DMS 273 (cell line): ENCODE results near the gene TRPV4.

ENCODE experiments used
- DNase-seq: peaks from one replicate; lab custom pipeline; 2025; ENCODE audit not compliant: unreplicated experiment; lab: John Stamatoyannopoulos, UW

The TRPV4 gene

DNA sequence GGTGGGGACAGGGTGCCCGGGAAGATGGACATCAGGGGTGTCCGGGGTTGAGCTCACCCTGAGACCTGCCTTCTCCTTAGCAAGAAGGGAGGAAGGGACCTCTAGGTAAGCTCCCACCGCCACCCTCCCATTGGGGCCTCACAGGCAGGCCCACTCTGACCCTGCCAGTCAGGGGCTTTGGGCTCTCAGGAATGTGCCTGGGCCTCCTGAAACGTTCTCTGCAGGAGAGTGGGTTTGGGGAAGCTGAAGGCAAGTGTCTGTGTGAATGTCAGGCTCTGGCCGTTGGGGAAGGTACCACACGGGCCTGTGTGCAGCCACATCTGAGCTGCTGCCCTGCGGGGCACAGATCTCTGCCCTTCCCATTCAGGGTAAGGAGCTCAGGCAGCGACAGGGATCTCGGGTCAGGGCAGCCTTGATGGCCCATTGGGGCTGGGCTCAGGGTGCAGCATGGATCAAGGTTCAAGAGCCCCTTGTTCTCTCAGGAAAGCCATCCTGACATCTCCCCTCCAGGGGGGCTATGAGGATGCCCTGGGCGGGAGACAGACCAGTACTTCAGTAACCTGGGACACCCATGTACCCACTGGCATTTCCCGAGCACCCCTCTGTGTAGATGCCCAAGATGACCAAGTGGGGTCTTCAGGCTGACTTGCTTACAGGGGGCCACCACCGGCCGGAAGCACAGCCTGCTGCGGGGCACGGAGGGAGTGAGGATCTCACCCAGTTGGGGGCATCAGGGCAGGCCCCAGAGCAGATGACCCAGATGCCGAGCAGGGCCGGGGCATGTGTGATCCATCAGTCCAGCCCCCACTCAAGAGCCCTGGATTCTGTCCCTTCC lies 89.9 kb downstream of the TRPV4 start:
- no peak for DNase-seq

DNA sequence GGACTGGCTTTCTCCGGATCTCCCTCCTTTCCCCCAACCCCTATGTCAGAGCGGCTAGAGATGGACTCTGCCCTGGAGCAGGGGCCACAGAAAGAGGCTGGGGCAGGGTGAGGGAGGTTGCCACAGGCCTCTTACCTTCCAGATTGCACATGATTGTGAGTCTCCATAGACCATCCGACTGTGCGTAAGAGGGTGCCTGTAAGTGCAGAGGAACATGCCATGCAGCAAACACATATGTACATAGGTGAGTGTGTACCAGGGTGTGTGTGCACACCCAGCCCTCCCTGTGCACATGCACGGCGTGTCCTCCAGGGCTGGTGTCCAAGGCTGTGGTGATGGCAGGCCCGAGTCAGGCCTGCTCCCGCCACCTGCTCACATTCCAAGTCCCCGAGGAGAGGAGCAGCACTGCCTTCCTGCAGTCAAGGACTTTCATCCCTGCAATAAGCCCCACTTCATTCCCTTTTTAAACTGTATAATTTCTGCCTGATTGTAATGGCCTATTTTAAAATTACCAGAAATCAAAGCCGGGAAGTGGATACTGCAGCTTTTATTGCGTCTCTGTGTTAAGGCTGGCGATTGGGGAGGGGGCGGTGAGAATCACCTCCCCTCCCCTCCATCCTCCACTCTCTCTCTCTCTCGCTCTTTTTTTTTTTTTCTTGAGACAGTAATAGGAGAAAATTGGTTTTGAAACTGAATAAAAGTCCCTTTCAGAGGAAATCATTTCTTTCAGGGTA lies 91.1 kb downstream of the TRPV4 start:
- no peak for DNase-seq

DNA sequence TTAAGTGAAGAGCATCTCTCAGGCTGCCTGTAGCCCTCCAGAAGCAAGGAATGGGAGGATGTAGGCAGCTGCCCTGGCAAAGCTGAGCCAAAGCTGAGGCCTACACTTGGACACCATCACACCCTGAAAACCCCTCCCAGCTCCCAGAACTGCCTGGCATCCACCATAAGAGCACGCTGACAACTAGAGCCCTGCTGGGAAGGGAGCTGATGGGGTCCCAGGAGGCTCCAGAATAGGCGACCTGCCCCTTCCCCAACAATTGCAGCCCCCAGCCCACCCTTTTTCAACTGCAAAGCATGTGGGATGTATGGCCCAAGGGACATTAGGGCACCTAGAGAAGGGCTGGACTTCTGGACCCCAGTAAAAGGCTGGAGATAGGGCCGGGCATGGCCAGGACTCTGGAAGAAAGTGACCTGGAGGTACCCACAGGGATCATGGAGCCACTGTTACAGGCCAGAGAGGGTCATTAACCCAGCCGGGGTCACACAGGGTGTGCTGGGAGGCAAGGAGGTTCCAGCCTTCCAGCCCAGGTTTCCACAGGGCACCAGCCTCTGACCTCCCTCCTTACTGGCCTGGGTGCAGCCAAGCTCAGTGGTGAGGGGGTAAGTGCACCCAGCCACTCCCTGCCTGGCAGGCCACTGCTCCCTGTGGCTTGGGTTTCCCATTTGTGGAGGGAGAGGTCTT lies 91.8 kb downstream of the TRPV4 start:
- no peak for DNase-seq

DNA sequence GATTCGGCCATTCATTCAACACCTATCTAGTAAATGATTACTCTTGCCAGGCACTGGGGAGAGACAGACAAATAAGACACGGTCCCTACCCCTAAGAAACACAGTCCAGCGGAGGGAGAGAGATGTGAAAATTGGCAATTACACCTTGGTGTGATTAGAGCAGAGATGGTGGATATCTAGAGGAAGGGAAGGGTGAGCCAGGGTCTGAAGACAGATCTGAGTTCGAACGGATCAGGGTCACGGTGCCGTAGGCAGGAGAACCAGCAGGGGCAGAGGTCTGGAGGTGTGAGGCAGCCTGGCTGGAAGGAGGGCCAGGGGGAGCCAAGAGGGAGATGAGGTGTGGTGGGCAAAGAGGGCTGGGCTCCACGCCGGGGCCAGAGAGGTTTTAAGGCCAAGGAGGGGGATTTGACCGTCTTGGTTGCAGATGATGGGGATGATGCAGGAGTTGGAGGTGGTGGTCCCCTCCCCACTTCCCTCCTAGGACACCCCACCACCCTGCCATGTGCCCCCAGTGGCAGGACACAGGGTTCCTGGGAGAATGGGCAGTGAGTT lies 92.4 kb downstream of the TRPV4 start:
- no peak for DNase-seq

DNA sequence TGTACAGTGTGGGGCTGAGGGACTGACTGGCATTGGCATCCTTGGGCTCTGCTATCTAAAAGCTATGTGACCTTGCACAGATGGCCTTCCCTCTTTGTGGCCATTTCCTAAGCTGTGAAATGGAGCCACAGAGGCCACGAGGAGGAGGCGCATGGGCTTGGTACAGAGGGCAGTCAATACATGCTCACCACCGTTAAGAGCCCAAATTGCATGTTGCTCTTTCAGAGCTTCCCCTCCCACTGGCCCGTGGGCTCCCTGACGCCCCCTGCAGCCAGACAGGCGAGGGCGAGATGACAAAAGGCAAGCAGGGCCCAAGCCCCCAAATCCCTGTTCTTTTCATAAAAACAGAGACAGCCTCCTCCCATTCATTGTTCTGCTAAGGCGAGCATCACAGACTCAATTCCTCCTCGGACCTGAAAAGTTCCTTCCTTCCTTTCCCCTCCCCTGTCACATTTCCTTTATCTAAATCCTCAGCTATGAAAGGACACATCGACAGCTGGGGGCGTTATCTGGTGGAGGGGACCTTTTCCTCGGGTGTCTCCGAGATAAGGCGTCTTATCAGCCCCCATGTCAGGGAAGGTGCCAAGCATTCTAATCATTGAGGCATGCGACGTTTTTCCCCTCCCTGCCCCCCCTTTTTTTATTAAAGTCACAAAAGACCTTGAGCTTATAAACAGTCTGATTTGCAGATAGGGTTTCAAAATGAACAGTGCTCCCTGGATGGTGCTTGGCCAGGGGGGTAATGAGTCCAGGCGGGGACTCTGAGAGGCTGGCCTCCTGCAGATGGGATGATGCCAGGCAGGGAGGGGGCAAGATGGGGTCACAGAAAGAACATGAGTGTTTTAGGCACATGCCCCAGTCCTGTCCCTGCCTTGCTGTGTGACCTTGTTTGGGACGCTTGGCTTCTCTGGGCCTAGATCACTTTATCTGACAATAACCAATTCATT lies 93.2 kb downstream of the TRPV4 start:
- DNase-seq, result peak; percentile 49

DNA sequence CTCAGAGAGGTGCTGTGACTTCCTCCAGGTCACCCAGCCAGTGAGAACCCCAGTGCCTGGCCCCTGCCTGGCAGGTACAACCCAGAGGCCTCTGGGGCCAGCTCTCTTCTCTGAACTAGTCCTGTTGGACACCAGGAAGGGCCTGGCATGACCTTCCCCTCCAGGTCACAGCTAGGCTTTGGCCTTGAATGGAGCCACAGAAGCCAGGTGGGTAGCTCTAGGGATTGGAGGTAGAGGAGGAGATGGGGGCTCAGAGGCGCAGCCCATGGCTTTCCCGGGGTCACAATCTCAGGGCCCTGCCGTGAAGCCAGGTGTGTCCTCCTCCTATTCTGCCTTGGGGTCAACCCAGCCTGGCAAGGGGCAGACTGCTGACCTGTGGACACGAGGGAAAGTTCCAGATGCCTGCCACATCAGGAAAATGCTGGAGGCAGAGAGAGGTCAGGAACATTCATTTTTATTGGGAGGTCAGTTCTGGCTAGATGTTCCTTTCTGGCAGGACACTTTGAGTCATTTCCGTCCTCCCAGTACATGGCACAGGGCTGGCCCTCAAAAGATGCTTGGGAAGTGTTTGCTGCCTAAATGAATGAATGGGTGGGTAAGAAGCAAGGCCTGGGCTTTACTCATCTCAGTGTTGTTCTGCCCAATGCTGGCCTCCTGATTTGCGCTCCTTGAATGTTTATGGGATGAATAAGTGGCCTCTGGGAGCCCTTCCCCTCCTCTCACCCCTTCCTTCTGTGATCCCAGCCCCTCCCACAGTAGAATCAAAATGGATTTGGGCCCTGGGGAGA lies 94.1 kb downstream of the TRPV4 start:
- no peak for DNase-seq

DNA sequence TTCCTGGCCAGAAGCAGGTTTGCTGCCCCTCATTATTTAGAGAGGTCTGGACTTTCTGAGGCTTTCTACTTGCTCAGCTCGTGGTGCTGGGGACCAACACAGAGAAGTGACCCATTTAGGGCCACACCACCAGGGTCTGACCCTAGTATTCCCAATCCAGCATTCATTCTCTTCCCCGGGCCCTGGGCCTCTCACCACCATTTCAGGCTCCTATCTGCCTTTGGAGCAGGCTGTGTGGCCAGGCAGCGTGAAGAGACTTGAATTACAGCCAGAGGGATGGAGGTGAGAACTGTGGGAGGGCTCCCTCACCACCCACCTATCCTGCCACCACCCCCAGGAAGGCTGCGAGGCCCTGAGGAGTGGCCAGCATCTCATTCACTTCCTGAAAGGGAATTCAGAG lies 95.0 kb downstream of the TRPV4 start:
- DNase-seq, result no peak

DNA sequence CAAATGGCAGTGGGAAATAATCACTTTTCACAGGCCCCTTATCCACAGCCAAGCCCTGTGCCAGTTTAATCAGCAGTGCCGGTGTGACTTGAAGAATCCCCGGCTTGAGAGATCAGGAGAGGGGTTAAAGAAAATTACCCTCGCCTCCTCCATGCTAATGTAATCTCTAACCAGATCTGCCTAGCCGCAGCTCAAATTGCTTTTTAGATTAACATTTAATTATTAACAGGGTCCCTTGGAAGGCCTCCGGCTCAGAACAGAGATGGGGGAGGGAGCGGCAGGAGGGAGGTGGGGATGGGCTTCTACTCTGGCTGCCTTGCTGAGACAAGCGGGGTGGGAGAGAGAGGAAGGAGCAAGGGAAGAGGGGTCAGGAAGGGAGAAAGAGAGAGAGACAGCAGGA lies 95.6 kb downstream of the TRPV4 start:
- no peak for DNase-seq

DNA sequence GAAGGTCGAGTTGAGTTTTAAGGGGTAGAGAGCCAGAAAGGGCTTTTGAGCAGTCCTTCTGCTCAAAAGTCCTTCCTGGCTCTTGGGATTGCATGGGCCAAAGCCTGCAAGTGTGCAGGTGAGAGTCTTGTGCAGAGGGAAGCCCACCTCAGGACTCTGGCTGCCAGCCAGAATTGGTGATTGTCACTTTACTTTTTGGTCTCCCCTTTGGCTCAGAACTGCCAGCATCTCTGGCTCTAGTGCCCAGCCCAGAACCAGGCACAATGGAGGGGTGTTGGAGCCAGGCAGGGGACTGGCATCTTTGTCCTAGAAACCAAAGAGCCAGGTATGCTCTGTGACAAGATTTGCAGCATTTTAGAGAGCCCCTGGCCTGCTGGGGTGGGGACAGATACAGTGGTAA lies 96.1 kb downstream of the TRPV4 start:
- no peak for DNase-seq

DNA sequence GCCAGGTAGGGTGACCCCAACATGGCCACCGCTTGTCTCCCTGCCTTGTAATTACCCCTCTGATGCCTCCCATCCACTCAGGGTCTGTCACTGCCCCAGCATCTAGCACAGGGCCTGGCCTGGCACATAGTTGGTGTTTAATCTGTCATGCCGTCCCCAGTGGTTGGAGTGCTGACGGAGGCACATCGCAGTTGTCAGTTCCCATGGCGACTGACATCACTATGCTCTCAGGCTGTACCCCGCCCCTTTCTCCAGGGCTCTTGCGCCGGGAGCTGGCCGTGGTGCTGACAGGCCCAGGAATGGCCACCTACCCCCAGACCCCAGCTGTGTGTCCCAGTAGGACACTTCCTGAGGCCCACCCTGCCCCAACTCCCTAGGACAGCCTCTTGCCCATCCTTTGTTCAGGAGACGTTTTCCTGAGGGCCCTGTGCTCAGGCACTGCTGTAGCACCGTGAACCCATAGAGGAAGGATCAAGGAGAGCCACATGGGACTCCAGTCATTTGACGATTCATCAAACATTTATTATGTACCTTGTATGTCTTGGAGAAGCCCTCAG lies 96.6 kb downstream of the TRPV4 start:
- DNase-seq, result peak; percentile 20

DNA sequence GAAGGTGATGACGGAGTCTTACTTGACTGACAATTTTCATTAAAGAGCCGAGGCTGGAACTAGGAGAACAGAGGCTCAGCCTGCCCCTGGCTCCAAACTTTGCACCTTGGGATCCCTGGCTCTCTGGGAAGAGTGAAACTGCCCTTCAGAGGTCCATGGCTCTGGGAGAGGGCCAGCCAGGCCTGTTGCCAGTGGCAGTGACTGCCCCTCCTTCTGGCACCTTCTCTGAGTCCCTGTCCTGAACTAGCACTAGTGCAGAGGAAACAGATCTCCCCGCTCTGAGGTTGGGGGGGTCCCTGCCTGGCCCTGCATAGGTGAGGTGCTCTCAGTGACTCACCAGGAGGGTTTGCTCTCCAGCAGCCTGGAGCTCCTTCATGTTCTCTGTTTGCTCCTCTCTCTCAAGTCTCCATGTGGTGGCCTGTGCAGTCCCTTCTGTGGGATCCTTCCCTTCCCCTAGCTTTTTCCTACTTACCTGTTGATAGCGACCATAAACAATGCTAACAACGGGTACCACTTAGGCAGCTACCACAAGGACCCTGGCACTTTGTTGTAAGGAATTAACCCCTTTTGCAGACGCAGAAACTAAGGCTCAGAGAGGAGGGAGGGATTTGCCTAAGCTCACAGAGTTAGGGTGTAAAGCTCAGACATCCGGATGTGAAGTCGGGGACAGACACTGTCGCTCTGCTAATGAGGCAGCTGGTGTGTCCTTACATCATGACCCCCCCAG lies 97.2 kb downstream of the TRPV4 start:
- DNase-seq, result no peak

DNA sequence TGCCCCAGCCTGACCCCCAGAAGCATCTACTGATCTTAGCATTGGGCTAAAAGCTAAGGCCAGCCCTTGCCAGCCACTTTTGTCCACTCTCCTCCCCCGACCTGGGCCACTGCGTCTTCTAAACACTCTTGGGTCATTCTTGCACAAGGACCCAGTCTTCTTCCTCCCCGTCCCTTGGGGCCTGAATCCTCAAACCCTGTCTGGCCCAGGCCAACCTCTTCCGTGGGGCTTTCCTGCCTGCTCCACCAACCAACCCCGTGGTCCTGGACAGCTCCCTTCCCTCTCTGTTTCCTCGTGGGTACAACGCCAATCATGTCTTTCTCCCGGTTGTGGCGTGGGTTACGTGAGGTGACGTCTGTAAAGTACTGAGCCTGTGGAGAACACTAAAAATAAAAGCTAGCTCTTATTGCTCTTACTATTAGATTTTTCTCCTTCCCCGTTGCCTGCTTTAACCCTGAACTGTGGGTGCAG lies 98.1 kb downstream of the TRPV4 start:
- no peak for DNase-seq

DNA sequence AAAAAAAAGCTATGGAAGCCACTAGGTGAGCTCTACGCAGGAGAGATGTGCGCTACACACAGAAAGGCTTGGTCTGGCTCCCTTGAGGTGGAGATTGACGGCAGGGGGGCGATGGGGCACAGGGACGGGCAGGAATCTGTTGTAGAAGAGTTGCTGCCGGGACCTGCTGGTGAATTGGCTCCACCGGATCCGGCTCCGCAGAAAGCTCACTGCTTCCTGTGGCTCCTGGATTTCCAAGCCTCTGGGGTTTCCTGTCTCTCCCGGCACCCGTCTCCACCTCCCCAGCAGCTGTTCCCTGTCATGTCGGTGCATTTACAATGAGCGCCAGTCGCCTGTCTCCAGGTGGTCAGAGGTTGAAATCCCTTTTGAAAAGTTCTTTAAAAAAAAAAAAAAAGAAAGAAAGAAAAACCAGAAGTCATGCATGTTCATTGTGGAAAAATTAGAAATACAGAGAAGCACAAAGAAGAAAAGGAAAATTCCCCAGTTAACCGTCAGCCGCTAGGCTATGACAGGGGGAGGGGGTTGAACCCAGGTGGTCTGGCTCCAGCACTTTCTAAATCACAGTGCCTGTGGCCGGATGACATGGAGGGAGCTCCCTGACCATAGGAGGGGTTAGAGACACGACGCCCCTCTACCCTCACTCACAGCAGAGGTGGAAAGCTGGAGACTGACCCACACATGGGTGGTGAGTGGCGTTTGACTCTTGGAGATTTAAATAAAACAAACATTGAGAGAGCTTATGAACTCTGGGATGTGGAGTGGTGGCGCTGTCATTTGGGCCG lies 98.8 kb downstream of the TRPV4 start:
- DNase-seq, result peak; percentile 79
